Measurements from ENCODE around the gene FHIP2A.
"Not testable (repeated sequence)": the region's sequence is repeated elsewhere in the genome, so short reads cannot be mapped to it uniquely, and the experiment has no call there.

Gene FHIP2A

DNA sequence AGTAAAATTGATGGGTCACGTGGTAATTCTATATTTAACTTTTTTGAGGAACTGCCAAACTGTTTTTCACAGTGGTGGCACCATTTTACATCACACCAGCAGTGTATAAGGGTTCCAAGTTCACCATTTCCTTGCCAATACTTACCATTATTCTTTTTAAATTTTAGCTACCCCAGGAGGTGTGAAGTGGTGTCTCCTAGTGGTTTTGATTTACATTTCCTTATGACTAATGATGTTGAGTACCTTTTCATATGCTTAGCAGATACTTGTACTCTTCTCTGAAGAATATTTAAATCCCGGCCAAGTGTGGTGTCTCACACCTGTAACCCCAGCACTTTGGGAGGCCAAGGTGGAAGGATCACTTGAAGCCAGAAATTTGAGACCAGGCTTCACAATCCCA is 28.5 kb downstream of the FHIP2A start:
- TF ChIP-seq, protein P1, sequence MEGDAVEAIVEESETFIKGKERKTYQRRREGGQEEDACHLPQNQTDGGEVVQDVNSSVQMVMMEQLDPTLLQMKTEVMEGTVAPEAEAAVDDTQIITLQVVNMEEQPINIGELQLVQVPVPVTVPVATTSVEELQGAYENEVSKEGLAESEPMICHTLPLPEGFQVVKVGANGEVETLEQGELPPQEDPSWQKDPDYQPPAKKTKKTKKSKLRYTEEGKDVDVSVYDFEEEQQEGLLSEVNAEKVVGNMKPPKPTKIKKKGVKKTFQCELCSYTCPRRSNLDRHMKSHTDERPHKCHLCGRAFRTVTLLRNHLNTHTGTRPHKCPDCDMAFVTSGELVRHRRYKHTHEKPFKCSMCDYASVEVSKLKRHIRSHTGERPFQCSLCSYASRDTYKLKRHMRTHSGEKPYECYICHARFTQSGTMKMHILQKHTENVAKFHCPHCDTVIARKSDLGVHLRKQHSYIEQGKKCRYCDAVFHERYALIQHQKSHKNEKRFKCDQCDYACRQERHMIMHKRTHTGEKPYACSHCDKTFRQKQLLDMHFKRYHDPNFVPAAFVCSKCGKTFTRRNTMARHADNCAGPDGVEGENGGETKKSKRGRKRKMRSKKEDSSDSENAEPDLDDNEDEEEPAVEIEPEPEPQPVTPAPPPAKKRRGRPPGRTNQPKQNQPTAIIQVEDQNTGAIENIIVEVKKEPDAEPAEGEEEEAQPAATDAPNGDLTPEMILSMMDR (conservative IDR thresholded peaks at IDR 0.05; ENCODE audit: low read depth, low read length): no peak
- no peak overlapping the region for H3K4me3 ChIP-seq (ENCODE audit: low read depth, low read length)

DNA sequence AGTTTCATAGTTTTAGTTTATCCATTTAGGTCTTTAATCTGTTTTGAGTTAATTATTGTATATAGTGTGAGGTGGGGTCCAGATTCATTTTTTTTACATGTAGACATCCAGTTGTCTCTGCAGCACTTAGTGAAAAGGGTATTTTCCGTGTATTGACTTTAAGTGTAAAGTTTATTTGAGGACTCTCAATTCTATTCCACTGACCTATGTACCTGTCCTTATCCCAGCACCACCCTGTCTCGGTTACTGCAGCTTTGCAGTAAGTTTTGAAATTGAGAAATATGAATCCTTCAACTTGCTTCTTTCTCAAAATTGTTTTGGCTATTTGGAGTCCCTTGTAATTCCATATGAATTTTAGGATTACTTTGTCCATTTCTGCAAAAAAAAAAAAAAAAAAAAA is 29.8 kb downstream of the FHIP2A start:
- no peak for DNase-seq (ENCODE audit: low read depth)
- no peak overlapping the region for H3K4me3 ChIP-seq (ENCODE audit: low read depth, low read length)
- TF ChIP-seq, protein P1 (conservative IDR thresholded peaks at IDR 0.05; ENCODE audit: low read depth, low read length): no peak

More for the DNA sequence above, 28.5 kb downstream of the FHIP2A start:
- DNase-seq (ENCODE audit: low read depth): no peak

DNA sequence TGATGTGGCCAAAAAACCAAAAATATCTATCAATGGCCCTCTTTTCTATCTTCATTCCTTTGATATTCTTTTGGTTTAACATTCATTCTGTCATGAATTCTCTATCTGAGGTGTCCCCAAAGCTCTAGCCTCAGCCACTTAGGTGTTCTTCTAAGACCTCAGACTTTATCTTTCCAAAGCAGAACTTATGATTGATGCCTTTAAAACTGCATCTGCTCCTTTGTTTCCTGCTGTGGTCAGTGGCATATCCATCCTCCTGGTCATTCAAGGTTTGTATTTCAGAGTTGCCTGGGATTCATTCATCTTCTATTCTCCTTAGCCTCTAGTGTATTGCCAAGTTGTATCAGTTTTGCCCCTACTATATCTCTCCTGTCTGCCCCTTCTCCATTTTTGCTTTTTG is 30.6 kb downstream of the FHIP2A start:
- TF ChIP-seq, protein P1 (conservative IDR thresholded peaks at IDR 0.05; ENCODE audit: low read depth, low read length): no peak
- DNase-seq (ENCODE audit: low read depth): no peak
- H3K4me3 ChIP-seq (ENCODE audit: low read depth, low read length): no peak overlapping the region

DNA sequence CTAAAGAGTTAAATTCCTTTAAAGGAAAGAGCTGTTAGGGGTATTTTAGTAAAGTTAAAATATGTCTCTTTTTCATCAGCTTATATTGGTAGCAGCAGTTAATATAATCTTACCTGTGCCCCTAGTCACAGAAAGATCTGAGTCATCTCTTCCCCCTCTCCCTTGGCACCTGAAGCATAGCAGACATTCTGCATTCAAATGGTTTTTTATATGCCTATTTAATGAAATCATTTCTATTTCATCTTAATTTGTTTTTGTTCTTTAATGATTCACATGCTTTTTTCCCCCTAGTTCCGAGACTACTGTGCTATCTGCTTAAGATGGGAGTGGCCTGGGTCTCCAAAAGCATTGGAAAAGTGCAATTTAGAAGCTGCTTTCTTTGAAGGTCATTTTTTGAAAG is 33.3 kb downstream of the FHIP2A start:
- DNase-seq (ENCODE audit: low read depth): no peak
- TF ChIP-seq, protein P1 (conservative IDR thresholded peaks at IDR 0.05; ENCODE audit: low read depth, low read length): no peak
- no peak overlapping the region for H3K4me3 ChIP-seq (ENCODE audit: low read depth, low read length)

DNA sequence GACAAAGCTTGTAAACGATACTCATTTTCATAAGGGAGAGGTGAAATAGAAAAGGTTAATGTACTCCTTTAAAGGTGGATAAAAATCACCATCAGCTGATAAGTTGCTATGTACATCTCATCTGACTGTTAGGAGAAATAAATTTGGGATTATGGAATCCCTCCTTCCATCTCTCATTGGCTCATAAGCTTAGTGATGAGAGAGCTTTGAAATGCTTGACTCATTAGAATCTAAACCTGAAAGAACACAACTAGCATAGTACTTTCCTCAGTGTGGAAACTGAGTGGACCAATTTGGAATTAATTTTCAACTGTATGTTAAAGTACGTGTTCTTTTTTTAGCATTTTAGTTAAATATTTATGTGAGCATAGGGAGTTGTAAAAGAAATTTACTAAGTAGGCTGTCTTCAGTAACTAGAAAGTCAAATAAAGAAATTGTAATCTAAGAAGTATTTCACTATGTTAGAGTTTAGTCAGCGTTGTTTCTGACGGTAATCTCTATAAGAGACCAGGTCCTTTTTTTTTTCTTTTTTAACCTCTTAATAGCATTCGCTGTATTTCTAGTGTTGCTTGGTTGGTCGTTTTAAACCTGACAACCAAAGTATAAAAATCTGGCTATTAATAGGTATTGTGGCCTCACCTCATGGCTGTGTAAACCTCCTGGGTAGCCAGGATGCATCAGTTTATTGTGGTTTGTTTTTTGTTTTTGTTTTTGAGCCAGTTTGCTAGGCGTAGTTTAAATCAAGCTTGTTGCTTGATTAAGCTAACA is 34.4 kb downstream of the FHIP2A start:
- H3K4me3 ChIP-seq (ENCODE audit: low read depth, low read length): no peak overlapping the region
- TF ChIP-seq, protein P1 (conservative IDR thresholded peaks at IDR 0.05; ENCODE audit: low read depth, low read length): no peak
- peak; percentile 62 for DNase-seq (ENCODE audit: low read depth)

DNA sequence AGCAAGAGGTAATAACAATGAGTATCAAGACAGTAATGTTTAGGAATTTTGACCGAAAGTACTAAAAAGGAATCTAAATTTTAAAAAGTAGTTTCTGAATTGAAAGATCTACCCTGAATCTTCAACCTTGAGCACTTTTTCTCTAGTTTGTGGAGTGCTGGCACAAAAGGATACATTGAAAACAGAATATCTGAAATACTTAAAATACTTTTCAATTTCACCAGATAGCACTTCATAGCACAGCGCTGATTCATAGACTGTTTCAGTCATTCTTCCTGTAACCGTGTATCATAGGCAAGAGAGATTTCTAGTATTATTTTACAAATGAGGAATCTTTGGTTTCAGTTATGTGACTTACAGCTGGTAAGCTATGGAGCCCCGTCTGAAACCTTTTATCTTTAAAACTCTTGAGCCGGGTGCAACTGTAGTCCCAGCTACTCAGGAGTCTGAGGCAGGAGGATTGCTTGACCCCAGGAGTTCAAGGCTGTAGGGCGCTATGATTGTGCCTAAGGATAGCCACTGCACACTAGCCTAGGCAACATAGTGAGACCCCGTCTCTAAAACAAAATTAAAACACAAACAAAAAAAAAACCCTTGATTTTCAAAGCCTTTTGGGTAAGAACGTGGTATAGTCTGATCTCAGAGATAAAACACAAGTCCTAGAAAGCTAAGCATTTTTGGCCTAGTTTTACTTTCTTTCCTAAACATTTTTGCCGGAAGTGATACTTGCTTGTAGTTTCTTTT is 35.1 kb downstream of the FHIP2A start:
- DNase-seq (ENCODE audit: low read depth): peak; percentile 93
- TF ChIP-seq, protein P1 (conservative IDR thresholded peaks at IDR 0.05; ENCODE audit: low read depth, low read length): no peak
- H3K4me3 ChIP-seq (ENCODE audit: low read depth, low read length): peak overlapping the region; percentile 17

DNA sequence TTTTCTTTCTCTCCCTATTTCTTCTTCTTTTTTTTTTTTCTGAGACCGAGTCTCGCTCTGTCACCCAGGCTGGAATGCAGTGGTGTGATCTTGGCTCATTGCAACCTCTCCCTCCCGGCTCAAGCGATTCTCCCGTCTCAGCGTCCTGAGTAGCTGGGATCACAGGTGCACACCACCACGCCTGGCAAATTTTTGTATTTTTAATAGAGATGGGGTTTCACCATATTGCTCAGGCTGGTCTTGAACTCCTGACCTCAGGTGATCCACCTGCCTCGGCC is 35.6 kb downstream of the FHIP2A start:
- DNase-seq (ENCODE audit: low read depth); H3K4me3 ChIP-seq (ENCODE audit: low read depth, low read length): not testable (repeated sequence)
